GM21367 (cell line): ENCODE measurements around the gene QRFP.

Experiments used
- ATAC-seq: cut with Tn5 transposase; IDR thresholded peaks from one replicate; pipeline ENCODE4 v1.9.1; 2021; ENCODE audit not compliant: unreplicated experiment

The QRFP gene

DNA sequence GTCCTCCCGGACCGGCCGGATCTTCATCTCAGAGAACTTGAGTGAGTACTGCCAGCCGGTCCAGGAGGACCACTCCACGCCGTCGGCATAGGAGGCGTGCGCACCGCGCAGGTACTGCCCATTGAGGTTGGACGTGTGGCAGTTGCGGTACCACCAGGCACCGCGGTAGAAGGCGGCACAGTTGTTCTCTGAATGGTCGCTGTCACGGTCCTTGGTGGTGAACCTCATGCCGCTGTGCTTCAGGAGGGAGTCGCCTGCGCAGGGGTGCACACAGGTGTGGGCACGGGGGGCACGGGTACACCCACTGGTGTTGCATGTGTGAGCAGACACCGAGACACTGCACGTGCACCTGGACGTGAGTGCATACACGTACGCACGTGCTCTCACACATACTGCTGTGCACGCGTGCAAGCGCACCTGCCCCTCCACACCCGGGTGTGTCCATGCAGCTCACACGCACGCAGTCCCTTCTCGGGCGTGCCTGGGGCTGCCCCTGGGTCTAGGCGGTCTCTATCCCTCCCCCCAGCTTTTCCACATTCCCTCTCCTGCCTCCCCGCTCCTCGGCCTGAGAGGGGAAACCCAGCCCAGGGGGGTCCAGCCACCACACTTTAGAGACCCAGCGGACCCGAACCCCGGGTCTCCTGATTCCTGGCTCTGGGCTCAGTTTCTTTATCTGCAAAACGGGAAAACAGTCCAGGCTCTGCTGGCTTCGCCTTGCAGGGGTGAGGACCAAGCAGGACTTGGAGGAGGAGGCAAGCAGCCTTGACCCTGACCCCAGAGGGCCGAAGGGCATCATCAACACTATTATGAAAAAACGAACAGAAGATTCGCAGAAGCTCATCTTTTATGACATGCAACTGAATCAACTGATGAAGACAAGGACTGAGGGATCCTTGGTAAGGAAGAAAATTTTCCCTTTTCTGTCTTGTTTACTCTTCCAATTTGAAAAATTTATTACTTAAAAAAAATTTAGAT, 7.7 kb upstream of the QRFP start:
- no peak for ATAC-seq

DNA sequence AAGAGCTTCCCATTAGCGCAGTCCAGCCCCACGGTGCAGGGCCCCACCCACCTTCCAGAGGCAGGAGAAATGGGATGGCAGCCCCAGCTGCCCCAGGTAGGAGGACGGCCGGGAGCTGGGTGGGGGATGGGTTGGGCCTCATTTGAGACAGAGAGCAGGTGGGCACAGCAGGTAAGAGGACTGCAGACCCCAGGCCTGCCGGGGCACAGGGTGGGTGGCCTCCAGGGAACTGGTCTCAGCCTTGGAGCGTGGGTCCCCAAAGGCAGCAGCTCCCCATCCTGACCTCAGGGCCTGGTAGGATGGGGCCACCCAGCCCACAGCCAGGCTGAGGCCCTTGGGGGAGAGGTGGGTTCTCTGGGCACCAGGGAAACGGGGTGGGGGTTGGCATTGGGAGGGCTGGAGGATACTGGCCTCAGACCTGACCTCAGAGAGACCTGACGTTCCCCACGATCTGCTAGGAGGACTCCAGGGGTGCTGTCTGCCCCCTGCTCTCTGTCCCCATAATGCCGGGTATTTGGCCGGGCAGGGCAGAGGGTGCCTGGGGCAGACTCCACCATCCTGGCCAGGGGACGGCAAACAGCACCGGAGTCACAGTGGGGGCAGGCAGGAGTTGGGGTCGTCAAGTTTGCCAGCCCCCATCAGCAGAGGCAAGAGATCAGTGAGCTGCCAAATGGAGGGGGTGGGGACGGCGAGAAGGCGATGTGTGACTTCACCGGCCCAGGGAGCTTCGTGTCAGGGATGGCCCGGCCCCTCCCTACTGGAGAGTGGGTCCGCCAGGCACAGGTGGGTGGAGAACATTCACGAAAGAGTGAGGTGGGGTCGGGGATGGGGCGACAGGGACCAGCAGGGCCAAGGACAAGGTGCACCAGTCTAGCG, 6.8 kb upstream of the QRFP start:
- ATAC-seq = no peak

DNA sequence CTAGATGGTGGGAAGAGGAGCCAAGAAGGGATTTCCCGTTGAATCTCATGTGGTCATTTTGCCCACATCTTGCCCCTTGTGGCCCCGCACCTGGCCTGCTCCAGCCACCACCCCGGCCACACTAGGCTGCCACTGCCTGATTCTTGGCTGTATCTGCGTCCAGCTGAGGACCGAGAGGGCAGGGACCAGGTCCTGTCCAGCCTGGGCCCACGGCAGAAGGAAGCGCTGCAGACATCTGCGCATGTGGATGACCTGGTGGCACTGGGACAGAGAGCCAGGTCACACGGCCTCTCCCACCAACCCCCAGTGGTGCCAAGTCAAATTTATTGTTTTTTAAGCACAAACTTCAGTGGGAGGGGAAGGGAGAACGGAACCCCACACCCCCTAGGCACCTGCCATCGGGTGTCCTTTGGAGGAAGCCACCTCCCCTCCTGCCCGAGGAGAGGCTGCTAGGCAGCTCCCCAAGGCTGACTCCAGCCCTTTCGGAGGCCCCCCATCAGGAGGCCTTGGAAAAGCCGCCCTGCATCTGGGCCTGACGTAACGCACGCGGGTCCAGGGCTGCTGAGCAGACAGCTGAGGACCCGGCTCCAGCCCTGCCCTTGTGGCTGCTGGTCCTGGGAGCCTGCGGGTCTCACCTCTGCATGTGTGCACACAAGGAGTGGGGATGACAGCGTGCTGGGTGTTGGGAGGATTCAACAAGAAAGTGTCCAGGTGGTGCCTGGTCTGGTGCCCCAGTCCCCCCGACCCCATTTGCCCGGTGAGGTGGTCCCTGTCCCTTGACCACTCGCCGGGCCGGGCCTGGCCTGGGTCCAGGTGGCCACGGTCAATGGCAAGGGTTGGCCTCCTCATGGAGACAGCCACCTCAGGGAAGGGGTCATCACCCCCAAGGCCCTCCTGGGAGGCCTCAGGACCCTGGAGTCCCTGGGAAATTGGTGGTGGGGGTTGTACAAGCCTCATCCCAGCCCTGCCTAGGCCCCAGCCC, 5.9 kb upstream of the QRFP start:
- ATAC-seq = no peak

GRCh38 chr9:130901498-130902203, 5.0 kb upstream of the QRFP start:
- ATAC-seq = no peak

DNA sequence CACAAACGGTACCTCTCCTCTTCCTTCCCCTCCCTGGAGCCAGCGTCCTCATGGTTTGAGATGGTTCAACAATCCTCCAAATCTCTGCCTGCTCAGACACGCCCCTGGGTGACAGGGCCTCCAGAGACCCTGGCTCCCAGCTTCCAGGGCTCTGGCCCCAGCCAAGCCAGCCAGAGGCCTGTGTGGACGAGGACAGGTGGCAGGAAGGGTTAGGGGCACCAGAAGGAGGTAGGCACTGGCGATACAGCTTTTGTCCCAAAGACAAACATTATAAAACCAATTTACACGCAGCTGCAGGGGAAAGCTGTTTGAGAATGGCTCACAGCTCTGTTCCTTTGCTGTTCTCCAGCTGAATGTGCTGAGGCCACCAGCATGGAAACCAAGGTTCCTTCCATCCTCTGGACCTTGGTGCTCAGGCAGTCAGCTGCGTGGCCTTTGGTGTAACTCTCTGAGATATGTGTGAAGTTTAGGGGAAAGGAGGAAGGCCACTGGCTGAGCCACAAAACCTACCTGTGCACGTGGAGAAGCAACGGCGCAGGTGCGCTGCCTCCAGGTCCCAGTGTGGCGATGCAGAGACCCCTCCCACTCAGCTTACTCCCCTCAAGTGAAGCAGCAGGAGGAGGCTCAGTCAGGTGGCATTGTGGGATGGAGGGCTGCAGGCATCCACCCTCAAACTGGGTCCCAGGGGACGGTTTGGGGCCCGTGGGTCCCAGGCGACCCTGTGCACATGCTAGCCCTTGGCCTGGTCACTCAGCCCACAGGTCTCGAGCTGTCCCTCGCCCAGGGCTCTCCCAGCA, 4.3 kb upstream of the QRFP start:
- no peak for ATAC-seq

- no peak for ATAC-seq
Measured at GRCh38 chr9:130899051-130899748, 2.6 kb upstream of the QRFP start.

GRCh38 chr9:130898552-130898852, 1.9 kb upstream of the QRFP start:
- ATAC-seq = no peak

- no peak for ATAC-seq
Measured at GRCh38 chr9:130897848-130898551, 1.4 kb upstream of the QRFP start.

GRCh38 chr9:130897105-130897751, 616 bp upstream of the QRFP start:
- ATAC-seq = no peak

DNA sequence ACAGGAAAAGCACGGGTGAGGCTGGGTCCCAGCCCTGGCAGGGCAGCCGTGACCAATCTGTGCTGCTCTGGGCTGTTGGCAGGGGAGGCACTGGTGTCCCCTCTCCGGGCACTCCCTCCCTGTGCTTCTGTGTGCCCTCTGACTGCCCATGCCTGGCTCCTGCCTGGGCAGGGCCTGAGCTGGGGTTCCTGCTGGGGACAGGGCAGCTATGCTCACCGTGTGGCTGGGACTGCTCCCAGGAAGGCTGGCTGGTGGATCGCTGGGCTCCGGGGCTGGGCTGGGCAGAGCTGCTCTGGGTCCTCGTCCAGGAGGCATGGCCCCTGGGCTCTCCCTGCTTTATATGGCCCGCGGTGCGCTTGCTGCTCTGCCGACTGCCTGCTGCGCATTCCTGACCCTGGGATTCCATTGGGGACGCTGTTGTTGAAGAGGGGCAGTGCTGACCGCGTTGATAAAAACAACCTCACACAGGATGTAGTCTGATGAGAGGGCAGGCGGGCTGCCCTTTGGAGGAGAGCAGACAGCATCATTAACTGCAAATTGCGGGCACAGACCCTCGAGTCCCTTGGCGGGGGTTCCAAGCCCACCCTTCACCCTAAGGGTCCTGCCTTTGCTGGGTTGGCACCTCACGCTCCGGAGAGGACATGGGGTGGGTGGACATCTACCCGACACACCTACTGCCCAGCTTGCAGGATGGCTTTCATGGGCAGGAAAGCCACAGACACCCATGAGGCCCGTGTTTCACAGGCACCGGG, 955 bp downstream of the QRFP start:
- ATAC-seq = no peak

- ATAC-seq = no peak
Measured at GRCh38 chr9:130895038-130895437, 1.6 kb downstream of the QRFP start.

GRCh38 chr9:130894546-130894945, 2.1 kb downstream of the QRFP start:
- ATAC-seq = no peak

GRCh38 chr9:130893341-130894101, 3.1 kb downstream of the QRFP start:
- no peak for ATAC-seq

DNA sequence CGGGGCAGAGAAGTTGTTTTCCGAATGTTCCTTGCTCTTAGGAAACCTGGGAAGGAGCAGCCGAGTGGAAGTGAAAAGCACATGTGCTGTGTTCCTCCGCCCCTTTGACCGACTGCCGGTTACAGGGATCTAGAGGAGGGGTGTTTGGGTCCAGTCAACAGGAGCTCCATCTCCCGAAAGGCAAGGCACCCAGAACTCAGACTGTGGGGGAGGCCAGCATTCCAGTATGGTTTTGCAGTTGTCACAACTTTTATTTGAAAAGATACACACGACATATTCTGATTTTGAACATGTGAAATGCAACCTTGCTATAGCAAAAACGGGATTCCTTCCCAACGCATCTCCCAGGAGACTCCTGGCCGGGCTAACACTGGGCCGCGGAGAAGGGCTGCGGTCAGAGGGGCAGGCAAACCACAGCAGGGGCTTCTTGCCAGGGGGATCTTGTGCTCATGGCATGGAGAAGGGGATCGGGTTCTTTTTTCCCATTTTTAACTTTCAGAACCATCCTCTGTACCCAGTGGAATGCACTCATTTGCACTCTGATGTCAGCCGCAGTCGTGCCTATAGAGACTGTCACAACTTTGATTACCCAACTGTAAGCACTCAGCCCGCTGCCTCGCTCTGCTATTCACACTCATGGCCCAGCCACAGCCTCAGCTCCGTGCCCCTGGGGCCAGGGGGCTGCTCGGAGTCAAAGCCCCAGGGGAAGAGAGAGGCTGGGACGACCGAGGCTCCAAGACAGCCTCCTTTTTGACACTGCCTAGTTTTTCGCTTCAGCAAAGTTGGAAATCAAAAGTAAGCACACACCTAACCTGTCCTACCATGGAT, 3.9 kb downstream of the QRFP start:
- no peak for ATAC-seq

DNA sequence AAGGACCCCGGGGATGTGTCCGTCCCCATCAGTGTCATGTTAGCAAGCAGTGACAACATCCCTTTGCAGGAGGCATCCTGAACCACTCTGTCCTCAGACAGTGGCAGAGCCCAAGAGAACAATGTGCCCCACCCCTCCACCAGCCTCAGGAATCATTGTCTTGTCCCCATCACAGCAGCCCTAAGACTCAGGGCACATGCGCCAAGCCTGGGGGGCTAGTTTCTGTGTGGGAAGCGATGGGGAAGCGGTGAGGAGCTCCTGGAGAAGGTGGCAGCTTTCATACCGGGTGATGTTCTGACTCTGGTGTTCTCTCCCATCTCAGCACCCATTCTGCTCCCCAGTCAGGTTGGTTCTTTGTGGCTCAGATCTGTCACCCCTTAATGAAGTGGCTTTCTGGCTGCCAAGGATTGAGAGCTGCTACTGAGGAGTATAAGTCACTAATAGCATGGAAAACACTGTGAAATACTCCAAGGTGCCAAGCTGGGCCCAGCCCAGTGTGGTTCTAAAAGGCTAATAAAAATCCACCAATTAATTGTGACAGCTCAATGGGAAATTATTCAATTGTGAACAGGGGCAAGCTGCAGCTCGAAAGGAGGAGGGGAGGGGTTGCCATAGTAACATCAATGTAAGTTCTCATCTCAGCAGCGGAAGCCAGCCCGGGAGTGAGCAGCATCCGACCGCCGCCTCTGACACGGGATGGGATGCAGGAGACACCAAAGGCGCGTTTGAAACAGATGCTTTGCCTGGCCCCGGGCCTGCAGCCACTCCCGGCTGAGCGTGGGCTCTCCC, 4.7 kb downstream of the QRFP start:
- no peak for ATAC-seq
